HFF-Myc (cell line): ENCODE results near the gene KLHDC4.

ENCODE experiments used
- DNase-seq: peaks from one replicate; pipeline ENCODE4 v3.0.0-alpha.2; 2011; ENCODE audit warnings: low read depth; ENCODE audit errors: extremely low read depth
- H3K4me3 ChIP-seq: replicated peaks from 2 replicates; pipeline ENCODE4 v1.5.1; 2011; ENCODE audit warnings: low read depth, mild to moderate bottlenecking, control low read depth, low read length
- CTCF ChIP-seq: IDR thresholded peaks from 2 replicates; pipeline ENCODE4 v1.5.1; 2012; ENCODE audit warnings: mild to moderate bottlenecking, low read depth, low read length, control low read depth; ENCODE audit errors: missing control alignments

Gene KLHDC4

GRCh38 chr16:87740441-87740840, 25.3 kb downstream of the KLHDC4 start:
- H3K4me3 ChIP-seq = no peak overlapping the region
- no peak for DNase-seq
- no peak for TF ChIP-seq CTCF

DNA sequence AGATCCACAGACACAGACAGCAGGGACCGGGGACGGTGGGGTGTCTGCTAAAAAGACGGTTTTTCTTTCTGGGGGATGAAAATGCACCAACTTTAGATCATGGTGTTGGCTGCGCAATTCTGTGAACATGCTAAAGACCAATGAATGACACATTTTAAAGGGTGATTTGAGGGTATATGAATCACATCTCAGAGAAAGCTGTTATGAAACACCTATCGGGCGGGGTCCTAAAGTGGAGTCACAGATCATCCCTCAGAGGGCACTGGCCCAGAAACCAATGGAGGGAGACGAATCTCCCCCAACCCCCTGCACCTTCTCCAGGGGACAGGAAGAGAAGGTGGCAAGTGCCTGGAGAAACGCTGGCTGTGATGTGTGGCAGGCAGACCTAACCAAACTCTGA, 26.0 kb downstream of the KLHDC4 start:
- no peak for TF ChIP-seq CTCF
- no peak for DNase-seq
- no peak overlapping the region for H3K4me3 ChIP-seq

- no peak for DNase-seq
Measured at GRCh38 chr16:87736008-87736382, 29.8 kb downstream of the KLHDC4 start.

GRCh38 chr16:87735270-87736007, 30.3 kb downstream of the KLHDC4 start:
- H3K4me3 ChIP-seq = no peak overlapping the region
- no peak for DNase-seq
- TF ChIP-seq CTCF = no peak

More at GRCh38 chr16:87736008-87736382, 29.8 kb downstream of the KLHDC4 start:
- TF ChIP-seq CTCF = no peak
- H3K4me3 ChIP-seq = no peak overlapping the region

GRCh38 chr16:87734644-87735043, 31.1 kb downstream of the KLHDC4 start:
- H3K4me3 ChIP-seq = no peak overlapping the region
- DNase-seq = no peak
- no peak for TF ChIP-seq CTCF

GRCh38 chr16:87733190-87733589, 32.6 kb downstream of the KLHDC4 start:
- no peak for TF ChIP-seq CTCF
- no peak overlapping the region for H3K4me3 ChIP-seq
- no peak for DNase-seq

GRCh38 chr16:87731607-87732006, 34.2 kb downstream of the KLHDC4 start:
- no peak for TF ChIP-seq CTCF
- H3K4me3 ChIP-seq = no peak overlapping the region
- no peak for DNase-seq
